ENCODE data around the gene SLC5A9.
A peak's percentile ranks its signal among the peaks of the same experiment; 100 is the strongest.
"Not testable (repeated sequence)": the region's sequence is repeated elsewhere in the genome, so short reads cannot be mapped to it uniquely, and the experiment has no call there.

The SLC5A9 gene

DNA sequence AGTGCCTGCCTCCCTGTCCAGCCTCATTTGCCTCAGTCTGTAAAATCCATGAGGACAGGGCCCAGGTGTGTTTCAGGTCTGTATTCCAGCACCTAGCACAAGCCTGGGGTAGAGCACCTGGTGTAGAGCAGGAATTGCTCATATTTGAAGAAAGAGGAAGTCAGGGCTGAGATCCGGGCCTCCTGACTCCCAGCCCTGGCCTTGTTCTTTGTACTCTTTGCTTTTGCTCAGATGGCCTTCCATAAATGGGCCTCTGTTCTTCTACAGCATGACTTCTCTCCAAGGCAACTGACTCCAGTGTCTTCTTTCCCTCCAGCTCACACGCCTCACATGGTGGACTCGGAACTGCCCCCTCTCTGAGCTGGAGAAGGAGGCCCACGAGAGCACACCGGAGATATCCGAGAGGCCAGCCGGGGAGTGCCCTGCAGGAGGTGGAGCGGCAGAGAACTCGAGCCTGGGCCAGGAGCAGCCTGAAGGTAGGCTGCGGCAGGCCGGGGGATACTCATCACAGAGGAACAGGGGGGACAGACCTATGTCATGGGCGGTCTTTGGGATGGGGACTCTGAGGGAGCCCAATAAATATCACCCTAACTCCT, 19.7 kb downstream of the SLC5A9 start:
- no peak for DNase-seq (ENCODE audit: low spot score)

- DNase-seq (ENCODE audit: low spot score): no peak
Observed at GRCh38 chr1:48245106-48245505, 22.6 kb downstream of the SLC5A9 start.

GRCh38 chr1:48246727-48247126, 24.2 kb downstream of the SLC5A9 start:
- no peak for DNase-seq (ENCODE audit: low spot score)

GRCh38 chr1:48248356-48248755, 25.8 kb downstream of the SLC5A9 start:
- peak; percentile 4 for DNase-seq (ENCODE audit: low spot score)

- no peak for DNase-seq (ENCODE audit: low spot score)
Observed at GRCh38 chr1:48249868-48250267, 27.4 kb downstream of the SLC5A9 start.

- DNase-seq (ENCODE audit: low spot score): no peak
Observed at GRCh38 chr1:48250572-48250971, 28.1 kb downstream of the SLC5A9 start.

GRCh38 chr1:48251323-48251722, 28.8 kb downstream of the SLC5A9 start:
- no peak for DNase-seq (ENCODE audit: low spot score)

- DNase-seq (ENCODE audit: low spot score): no peak
Observed at GRCh38 chr1:48251821-48252220, 29.3 kb downstream of the SLC5A9 start.

DNA sequence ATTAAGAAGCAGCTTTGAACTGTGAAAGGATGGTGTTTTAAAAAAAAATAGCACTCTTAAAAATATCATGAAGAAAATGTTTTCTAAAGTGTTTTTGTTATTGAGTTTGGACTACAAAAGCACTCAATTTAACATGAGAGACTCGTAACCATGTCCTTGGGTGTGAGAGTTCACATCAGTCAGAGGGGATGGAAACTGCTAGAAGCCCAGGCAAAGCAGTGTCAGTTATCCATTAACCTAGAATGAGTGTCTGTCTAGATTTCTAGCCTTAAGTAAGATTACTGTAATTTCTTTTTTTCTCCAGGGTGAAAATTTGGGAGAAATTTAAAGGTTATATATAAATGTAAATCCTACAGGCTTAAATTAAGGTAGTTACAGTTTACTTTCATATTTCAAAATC, 31.7 kb downstream of the SLC5A9 start:
- no peak for DNase-seq (ENCODE audit: low spot score)

- DNase-seq (ENCODE audit: low spot score): no peak
Observed at GRCh38 chr1:48258106-48258505, 35.6 kb downstream of the SLC5A9 start.

DNA sequence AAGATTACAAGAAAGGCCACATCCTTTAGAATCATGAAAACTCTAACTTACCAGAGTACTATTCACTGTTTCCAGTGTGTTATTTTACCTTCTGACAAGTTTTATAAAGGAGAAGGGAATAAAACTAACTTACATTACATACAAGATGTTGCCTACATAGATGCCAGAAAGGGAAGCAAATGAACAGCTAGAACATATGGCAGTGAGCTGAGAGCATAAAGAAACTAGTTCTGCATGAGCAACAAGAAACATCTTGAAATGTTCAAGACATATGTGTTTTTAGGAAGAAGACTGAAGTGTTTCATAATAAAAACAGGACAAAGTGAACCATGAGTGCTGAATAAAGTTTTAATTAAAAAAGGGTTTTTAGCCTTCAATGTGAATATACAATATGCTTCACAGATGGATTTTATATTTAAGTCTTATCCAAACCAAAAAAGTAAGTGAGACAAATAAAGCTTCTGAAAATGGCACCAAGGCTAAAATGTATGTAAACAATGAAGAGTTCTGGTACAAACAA, 39.4 kb downstream of the SLC5A9 start:
- no peak for DNase-seq (ENCODE audit: low spot score)

DNA sequence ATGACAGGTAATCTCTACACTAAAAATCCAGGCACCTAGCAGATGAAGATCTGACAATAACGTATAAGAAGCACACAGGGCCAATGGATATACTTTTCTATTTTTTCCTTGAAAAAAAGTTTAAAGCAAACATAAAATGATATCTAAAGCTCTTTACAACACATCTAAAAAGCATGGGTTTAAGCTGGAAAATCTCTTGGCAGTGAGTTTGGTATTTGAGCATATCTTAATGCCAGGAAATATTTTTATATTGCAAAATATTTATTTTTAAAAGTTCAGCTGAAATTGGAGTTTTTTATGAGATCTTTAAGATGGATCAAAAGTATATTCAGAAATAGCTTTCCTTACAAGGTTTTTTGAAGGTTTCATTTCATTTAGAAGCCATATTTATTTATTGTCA, 40.5 kb downstream of the SLC5A9 start:
- no peak for DNase-seq (ENCODE audit: low spot score)

DNA sequence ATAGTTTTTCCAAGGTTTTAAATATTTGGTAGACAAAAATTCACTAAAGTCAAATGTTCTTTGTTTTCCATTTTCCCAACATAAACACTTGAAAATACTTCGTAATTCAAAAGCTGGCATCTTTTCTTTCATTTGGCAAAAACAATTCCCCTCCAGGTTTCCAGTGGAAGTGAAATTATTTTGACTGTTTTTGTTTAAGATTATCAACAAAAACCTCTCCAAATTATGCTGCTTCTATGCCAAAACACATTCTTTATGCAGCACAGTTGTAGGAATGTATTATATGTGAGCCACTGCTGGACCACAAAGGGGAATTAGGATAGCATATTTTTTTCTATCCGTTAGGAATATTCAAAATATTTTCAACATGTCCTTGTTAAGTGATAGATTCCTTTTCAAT, 44.1 kb downstream of the SLC5A9 start:
- DNase-seq (ENCODE audit: low spot score): no peak

GRCh38 chr1:48277437-48277836, 54.9 kb downstream of the SLC5A9 start:
- not testable (repeated sequence) for DNase-seq (ENCODE audit: low spot score)

- DNase-seq (ENCODE audit: low spot score): not testable (repeated sequence)
Observed at GRCh38 chr1:48282329-48282728, 59.8 kb downstream of the SLC5A9 start.

GRCh38 chr1:48284696-48285420, 62.3 kb downstream of the SLC5A9 start:
- DNase-seq (ENCODE audit: low spot score): not testable (repeated sequence)

DNA sequence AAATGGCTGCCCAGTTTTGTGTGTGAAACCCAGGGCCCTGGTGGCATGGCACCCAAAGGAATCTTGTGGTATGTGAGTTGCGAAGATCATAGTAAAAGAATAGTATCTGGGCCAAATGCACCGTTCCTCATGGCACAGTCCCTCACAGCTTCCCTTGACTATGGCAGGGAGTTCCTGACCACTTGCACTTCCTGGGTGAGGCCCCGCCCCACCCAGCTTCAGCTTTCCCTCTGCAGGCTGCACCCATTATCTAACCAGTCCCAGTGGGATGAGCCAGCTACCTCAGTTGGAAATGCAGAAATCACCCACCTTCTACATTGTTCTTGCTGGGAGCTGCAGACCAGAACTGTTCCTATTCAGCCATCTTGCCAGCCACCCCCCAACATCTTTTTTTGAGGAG, 63.0 kb downstream of the SLC5A9 start:
- no peak for DNase-seq (ENCODE audit: low spot score)

DNA sequence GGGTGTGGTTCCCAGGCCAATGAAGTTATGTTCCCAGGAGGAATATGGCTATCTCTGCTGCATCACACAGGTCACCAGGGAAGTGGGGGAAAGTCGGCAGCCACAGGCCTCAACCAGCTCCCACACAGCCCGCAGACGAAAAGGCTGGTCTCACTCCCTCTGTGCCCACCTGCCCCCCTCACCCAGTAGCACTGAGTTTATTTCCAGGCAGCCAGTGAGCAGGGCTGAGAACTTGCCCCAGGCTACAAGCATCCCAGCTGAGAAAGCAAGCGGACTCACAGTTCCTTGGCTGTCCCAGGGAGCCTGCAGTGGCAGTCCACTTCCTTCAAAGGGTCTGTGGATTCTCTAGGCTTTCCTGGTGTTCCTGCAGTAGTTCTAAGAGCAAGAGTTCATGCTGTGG, 68.9 kb downstream of the SLC5A9 start:
- no peak for DNase-seq (ENCODE audit: low spot score)

- DNase-seq (ENCODE audit: low spot score): no peak
Observed at GRCh38 chr1:48292706-48293105, 70.2 kb downstream of the SLC5A9 start.

- not testable (repeated sequence) for DNase-seq (ENCODE audit: low spot score)
Observed at GRCh38 chr1:48294094-48294493, 71.6 kb downstream of the SLC5A9 start.

DNA sequence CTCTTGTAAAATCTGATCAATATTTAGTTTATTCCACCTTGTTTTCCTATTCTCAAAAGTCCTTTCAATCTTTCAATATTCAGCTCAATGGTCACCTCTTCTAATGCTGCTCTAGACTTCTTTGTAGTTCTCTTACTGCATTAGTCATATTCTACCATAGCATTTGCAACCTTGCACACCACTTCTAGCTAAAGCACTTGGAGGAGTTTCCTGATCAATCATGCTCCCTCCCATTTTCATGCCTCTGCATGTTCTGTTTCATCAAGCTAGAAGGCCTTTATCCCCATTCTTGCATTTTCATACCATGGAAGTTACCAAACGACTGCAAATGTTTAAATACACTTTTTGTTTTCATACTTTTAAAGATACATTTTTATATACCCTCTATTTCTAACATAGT, 72.1 kb downstream of the SLC5A9 start:
- no peak for DNase-seq (ENCODE audit: low spot score)

Measured in AG20443 (cell line).